BLaER1 treated with 17β-estradiol and CSF1 and Interleukin-3, amounts not matched to agents 10 nM and 100 nM (cell line): ENCODE measurements around the gene PTPN5.

Experiments
- H3K27ac ChIP-seq, 11 experiments: shearing (Covaris generic); formaldehyde crosslinking; 2 replicates each; pipeline ENCODE4 v1.8.1; 2022
- H3K27me3 ChIP-seq, 11 experiments: shearing (Covaris generic); formaldehyde crosslinking; 2 replicates each; pipeline ENCODE4 v1.8.1; 2022
- H3K36me3 ChIP-seq, 11 experiments: shearing (Covaris generic); formaldehyde crosslinking; 2 replicates each; pipeline ENCODE4 v1.8.1; 2022
- H3K4me1 ChIP-seq, 10 experiments: shearing (Covaris generic); formaldehyde crosslinking; 2 replicates each; pipeline ENCODE4 v1.8.1; 2022
- H3K4me2 ChIP-seq, 11 experiments: shearing (Covaris generic); formaldehyde crosslinking; 2 replicates each; pipeline ENCODE4 v1.8.1; 2022
- H3K4me3 ChIP-seq, 10 experiments: shearing (Covaris generic); formaldehyde crosslinking; 2 replicates each; pipeline ENCODE4 v1.8.1; 2022
- H3K9ac ChIP-seq, 11 experiments: shearing (Covaris generic); formaldehyde crosslinking; 2 replicates each; pipeline ENCODE4 v1.8.1; 2022
- H3K9me3 ChIP-seq, 11 experiments: shearing (Covaris generic); formaldehyde crosslinking; replicated peaks in 1 of 11; 2 replicates each; pipeline ENCODE4 v1.8.1; 2022
- H4K20me1 ChIP-seq, 11 experiments: shearing (Covaris generic); formaldehyde crosslinking; 2 replicates each; pipeline ENCODE4 v1.8.1; 2022
- Cebpa-rat ChIP-seq, 11 experiments: shearing (Covaris generic); IDR thresholded peaks; 2 replicates each; pipeline ENCODE4 v1.8.1; 2022

PTPN5 gene

GRCh38 chr11:18754308-18754707 is 37.3 kb downstream of the PTPN5 start:
- H3K27me3 ChIP-seq = no peaks in the 10 kb centered on the region
- H3K9me3 ChIP-seq = no peaks in the 10 kb centered on the region; a peak in 1 of 22 replicates
- H3K4me2 ChIP-seq = no peak overlapping the region
- H3K27ac ChIP-seq = no peak overlapping the region
- peaks cover 0 to 8% (median 2%) of the 10 kb centered on the region in 10 experiments; a peak in 8 of 20 replicates for H3K4me1 ChIP-seq
- H3K4me3 ChIP-seq = no peak overlapping the region
- no peaks in the 10 kb centered on the region for H4K20me1 ChIP-seq
- no peaks in the 10 kb centered on the region for H3K36me3 ChIP-seq
- no peak overlapping the region for H3K9ac ChIP-seq
- TF ChIP-seq Cebpa-rat (IDR thresholded peaks at IDR 0.05) = no peak

DNA sequence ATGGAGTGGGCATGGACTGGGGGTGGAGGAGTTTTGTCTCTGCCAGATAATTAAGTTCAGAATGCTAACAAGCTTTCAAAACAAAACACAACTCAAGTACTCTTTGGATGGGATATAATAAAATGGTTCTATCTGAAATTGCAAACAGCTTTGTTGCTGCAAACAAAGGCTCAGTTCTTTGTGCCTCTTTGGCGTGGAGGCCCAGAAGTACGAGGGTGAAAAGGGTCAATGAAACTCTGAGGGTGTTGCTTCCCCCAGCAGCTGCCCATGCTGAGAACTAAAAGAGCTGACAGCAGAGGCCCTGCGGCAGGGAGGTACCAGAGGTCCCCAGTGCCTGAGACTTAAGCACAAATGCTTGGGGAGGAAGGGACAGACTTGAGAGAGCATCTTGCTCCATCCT is 39.1 kb downstream of the PTPN5 start:
- Histone ChIP-seq H3K27ac (no peak overlapping the region), H3K9ac (no peak overlapping the region), H3K9me3 (no peaks in the 10 kb centered on the region; a peak in 1 of 22 replicates), H3K4me3 (no peak overlapping the region), H3K4me2 (no peak overlapping the region), H3K4me1 (peaks cover 0 to 8% (median 2%) of the 10 kb centered on the region in 10 experiments; a peak in 8 of 20 replicates), H4K20me1 (no peaks in the 10 kb centered on the region), H3K36me3 (no peaks in the 10 kb centered on the region), H3K27me3 (no peaks in the 10 kb centered on the region)
- TF ChIP-seq Cebpa-rat (IDR thresholded peaks at IDR 0.05) = no peak

- H3K4me3 ChIP-seq = no peak overlapping the region
- H3K36me3 ChIP-seq = no peaks in the 10 kb centered on the region
- no peak overlapping the region for H3K4me2 ChIP-seq
- no peak for TF ChIP-seq Cebpa-rat (IDR thresholded peaks at IDR 0.05)
- no peak overlapping the region for H3K27ac ChIP-seq
- peaks cover 0 to 8% (median 2%) of the 10 kb centered on the region in 10 experiments; a peak in 8 of 20 replicates for H3K4me1 ChIP-seq
- H4K20me1 ChIP-seq = no peaks in the 10 kb centered on the region
- no peak overlapping the region for H3K9ac ChIP-seq
- H3K27me3 ChIP-seq = no peaks in the 10 kb centered on the region
- no peaks in the 10 kb centered on the region; a peak in 1 of 22 replicates for H3K9me3 ChIP-seq
Measured at GRCh38 chr11:18750944-18751343, 40.7 kb downstream of the PTPN5 start.

GRCh38 chr11:18749681-18750319 is 41.8 kb downstream of the PTPN5 start:
- Histone ChIP-seq H3K36me3 (no peaks in the 10 kb centered on the region), H3K4me3 (no peak overlapping the region), H3K4me2 (no peak overlapping the region), H3K9me3 (no peaks in the 10 kb centered on the region; a peak in 1 of 22 replicates), H4K20me1 (no peaks in the 10 kb centered on the region), H3K27me3 (no peaks in the 10 kb centered on the region), H3K4me1 (peaks cover 0 to 8% (median 2%) of the 10 kb centered on the region in 10 experiments; a peak in 8 of 20 replicates), H3K9ac (no peak overlapping the region), H3K27ac (no peak overlapping the region)
- TF ChIP-seq Cebpa-rat (IDR thresholded peaks at IDR 0.05) = no peak

DNA sequence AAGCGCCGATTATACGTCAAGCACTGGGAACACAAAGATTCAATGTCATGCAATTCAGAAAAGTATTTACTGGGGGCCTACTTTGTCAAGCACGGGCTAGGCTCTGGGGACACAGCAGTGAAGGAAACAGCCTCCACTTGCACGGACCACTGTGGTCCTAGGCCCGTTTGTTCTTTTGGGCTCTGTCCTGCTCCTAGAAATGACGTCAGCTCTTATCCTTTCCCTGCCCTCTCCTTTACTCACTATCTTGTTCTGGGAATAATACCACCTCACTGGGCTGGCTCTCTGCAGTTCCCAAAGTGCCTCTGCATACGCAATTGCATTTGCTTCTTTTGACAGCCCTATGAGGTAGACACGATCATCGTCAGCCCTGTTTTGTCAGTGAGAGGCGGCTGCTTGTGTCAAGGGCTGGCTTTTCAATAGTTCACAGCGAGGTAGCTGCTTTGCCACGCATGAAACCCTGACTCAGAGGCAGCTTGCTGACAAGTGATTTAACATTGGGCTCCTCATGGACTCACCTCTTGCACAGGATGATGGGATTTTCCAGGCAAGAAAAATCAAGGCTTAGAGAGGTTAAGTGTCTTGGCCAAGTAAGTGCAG is 42.7 kb downstream of the PTPN5 start:
- H3K4me3 ChIP-seq = no peak overlapping the region
- no peak overlapping the region for H3K9ac ChIP-seq
- no peak overlapping the region for H3K27ac ChIP-seq
- peaks cover 0 to 8% (median 2%) of the 10 kb centered on the region in 10 experiments; a peak in 8 of 20 replicates for H3K4me1 ChIP-seq
- H3K27me3 ChIP-seq = no peaks in the 10 kb centered on the region
- no peaks in the 10 kb centered on the region for H3K9me3 ChIP-seq
- no peaks in the 10 kb centered on the region for H4K20me1 ChIP-seq
- H3K36me3 ChIP-seq = no peaks in the 10 kb centered on the region
- TF ChIP-seq Cebpa-rat (IDR thresholded peaks at IDR 0.05) = no peak
- no peak overlapping the region for H3K4me2 ChIP-seq

DNA sequence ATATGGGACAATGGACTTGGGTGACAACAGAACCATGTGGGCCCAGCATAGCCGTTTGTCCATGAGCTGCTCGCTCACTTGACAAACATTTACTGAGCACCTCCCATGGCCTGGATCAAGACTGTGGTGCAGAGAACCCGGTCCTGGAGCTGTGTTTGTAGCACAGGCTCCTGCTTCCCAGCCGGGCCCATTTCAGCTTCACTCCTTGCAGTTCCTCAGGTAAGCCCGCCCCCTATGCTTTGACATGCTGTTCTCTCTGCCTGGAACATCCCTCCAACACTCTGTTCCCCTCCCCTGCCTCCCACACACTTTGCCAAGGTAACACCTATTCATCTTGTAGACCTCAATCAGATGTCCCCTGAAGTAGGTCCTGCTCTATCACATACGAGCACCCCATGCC is 46.3 kb downstream of the PTPN5 start:
- Histone ChIP-seq H3K4me3 (no peak overlapping the region), H3K9me3 (no peaks in the 10 kb centered on the region), H3K4me2 (no peak overlapping the region), H3K4me1 (peaks cover 0 to 4% (median 0%) of the 10 kb centered on the region in 10 experiments; a peak in 1 of 20 replicates), H3K36me3 (no peaks in the 10 kb centered on the region), H4K20me1 (no peaks in the 10 kb centered on the region), H3K27me3 (no peaks in the 10 kb centered on the region), H3K27ac (no peak overlapping the region), H3K9ac (no peak overlapping the region)
- TF ChIP-seq Cebpa-rat (IDR thresholded peaks at IDR 0.05) = no peak

DNA sequence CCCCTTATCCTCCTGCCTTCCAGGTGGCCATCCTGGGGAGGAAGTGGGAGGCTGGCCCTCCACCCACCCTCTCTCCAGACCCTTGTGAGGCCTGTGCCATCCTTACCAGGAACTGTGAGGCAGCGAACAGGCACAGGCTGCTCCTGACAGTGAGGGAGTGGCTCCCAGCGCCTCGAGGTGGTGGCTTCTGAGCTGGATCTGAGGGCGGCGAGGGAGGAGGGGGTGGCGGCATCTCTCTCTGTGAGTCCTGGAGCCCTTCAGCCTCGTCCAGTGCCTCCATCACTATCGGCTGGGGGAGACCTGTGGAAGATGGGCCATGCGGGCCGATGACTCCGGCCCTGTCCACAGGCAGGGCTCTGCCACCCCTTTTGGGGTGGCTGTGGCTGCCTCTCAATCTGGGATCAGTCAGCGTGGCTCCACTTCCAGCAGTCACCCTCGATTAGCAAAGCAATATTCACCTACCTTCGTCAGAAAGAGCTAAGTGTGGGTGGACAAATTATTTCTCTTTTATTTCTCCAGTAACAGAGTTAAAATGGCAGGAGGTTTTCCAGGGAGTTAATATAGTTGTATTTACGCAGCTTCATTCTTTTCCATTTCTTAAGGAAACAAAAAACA is 47.6 kb downstream of the PTPN5 start:
- Histone ChIP-seq H3K4me2 (no peak overlapping the region), H3K36me3 (no peaks in the 10 kb centered on the region), H3K9ac (no peak overlapping the region), H3K4me3 (no peak overlapping the region), H3K27me3 (no peaks in the 10 kb centered on the region), H3K9me3 (no peaks in the 10 kb centered on the region), H3K27ac (no peak overlapping the region), H4K20me1 (no peaks in the 10 kb centered on the region), H3K4me1 (peaks cover 0 to 4% (median 0%) of the 10 kb centered on the region in 10 experiments; a peak in 1 of 20 replicates)
- no peak for TF ChIP-seq Cebpa-rat (IDR thresholded peaks at IDR 0.05)

DNA sequence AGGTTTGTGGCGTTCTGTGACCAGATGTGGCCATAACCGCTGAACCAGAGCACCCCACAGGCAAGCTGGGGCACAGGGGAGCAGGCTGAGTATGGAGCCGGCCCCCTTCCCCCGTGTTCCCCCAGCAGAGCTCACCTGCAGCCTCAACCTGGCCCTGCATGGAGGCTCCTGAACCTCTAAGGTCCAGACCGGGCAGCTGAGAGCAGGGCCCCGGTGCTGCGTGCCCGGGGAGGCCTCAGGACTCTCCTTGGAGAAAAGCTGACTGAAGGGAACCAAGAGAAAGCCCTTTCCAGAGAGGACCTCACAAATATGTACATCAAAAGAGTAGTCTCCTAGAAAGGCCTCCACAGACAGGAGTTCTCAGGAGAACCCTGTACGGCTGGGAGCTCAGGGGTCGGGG is 48.2 kb downstream of the PTPN5 start:
- H4K20me1 ChIP-seq = no peaks in the 10 kb centered on the region
- no peak overlapping the region for H3K9ac ChIP-seq
- no peak overlapping the region for H3K4me2 ChIP-seq
- no peaks in the 10 kb centered on the region for H3K9me3 ChIP-seq
- H3K36me3 ChIP-seq = no peaks in the 10 kb centered on the region
- TF ChIP-seq Cebpa-rat (IDR thresholded peaks at IDR 0.05) = no peak
- no peaks in the 10 kb centered on the region for H3K27me3 ChIP-seq
- H3K27ac ChIP-seq = no peak overlapping the region
- H3K4me1 ChIP-seq = peaks cover 0 to 4% (median 0%) of the 10 kb centered on the region in 10 experiments; a peak in 1 of 20 replicates
- H3K4me3 ChIP-seq = no peak overlapping the region

GRCh38 chr11:18741783-18742182 is 49.8 kb downstream of the PTPN5 start:
- H3K27ac ChIP-seq = no peak overlapping the region
- no peak overlapping the region for H3K9ac ChIP-seq
- no peaks in the 10 kb centered on the region for H3K27me3 ChIP-seq
- no peak overlapping the region for H3K4me3 ChIP-seq
- no peaks in the 10 kb centered on the region for H4K20me1 ChIP-seq
- H3K9me3 ChIP-seq = no peaks in the 10 kb centered on the region
- H3K4me1 ChIP-seq = peaks cover 0 to 4% (median 0%) of the 10 kb centered on the region in 10 experiments; a peak in 1 of 20 replicates
- no peaks in the 10 kb centered on the region for H3K36me3 ChIP-seq
- TF ChIP-seq Cebpa-rat (IDR thresholded peaks at IDR 0.05) = no peak
- H3K4me2 ChIP-seq = no peak overlapping the region
